HepG2 (cell line): Measurements from ENCODE around the gene ATG2A. TPM values are rescaled to one million over a fixed set of nuclear protein-coding genes. Genes with fewer than 3 reads are reported as not detected.

ENCODE experiments used
- ATAC-seq: fragments of 200-7000 bp; cut with Tn5 transposase; 3 replicates; pipeline ENCODE4 v1.9.1; 2020; ENCODE audit warnings: mild to moderate bottlenecking, moderate library complexity
- BruUV-seq: library from RNA; stranded (reverse); fragments of 400-500 nt; replicated peaks from 2 replicates; lab custom pipeline; 2021; lab: Mats Ljungman, UMichigan
- CTCF ChIA-PET: fragments of 300-600 bp; formaldehyde crosslinking; extraction: SDS; loops from one replicate; lab custom pipeline; 2021; ENCODE audit warnings: low total read pairs, inconsistent platforms, low intra/inter-chr PET ratio; lab: Yijun Ruan, JAX
- POLR2A ChIA-PET: fragments of 350-600 bp; sonication (Branson Sonifier 250); formaldehyde crosslinking; loops from one replicate; lab custom pipeline; 2020; ENCODE audit warnings: antibody characterized with exemption, inconsistent platforms; lab: Yijun Ruan, JAX
- DNase-seq: peaks from one replicate; pipeline ENCODE4 v3.0.0-alpha.2; 2015; ENCODE audit warnings: low spot score
- FAIRE-seq: peaks from 3 replicates; lab custom pipeline; 2011; peaks lifted over from hg19 to GRCh38; lab: Jason Lieb, UNC
- H2AFZ ChIP-seq: one replicate; pipeline ENCODE4 v1.6.1; 2011; ENCODE audit warnings: low read length, inconsistent platforms
- H3K27ac ChIP-seq: fragments of 300-600 bp; 3 replicates; pipeline ENCODE4 v1.8.0; 2011; ENCODE audit warnings: mixed run types, mild to moderate bottlenecking, mixed read lengths, low read length, inconsistent platforms; ENCODE audit not compliant: insufficient read depth; ENCODE audit errors: extremely low read length
- H3K27me3 ChIP-seq, 2 experiments: fragments of 200-600 bp in 1 of 2; 2 replicates in 1 of 2; 3 replicates in 1 of 2; pipeline versions ENCODE4 v1.6.0 to v1.8.0; 2011; ENCODE audit warnings: low read length in 2 of 2, mild to moderate bottlenecking in 2 of 2, moderate library complexity in 2 of 2, inconsistent platforms in 1 of 2; ENCODE audit not compliant: insufficient read depth in 2 of 2, control insufficient read depth in 1 of 2
- H3K36me3 ChIP-seq, 2 experiments: fragments of 200-600 bp in 1 of 2; replicated peaks in 1 of 2; 2 replicates in 1 of 2; 3 replicates in 1 of 2; pipeline versions ENCODE4 v1.5.1 to v1.8.0; 2011; ENCODE audit warnings: low read length in 2 of 2, inconsistent platforms in 1 of 2; ENCODE audit not compliant: insufficient read depth in 2 of 2, control insufficient read depth in 1 of 2
- H3K4me1 ChIP-seq: 2 replicates; pipeline ENCODE4 v1.5.1; 2012; ENCODE audit warnings: low read length, inconsistent platforms; ENCODE audit not compliant: insufficient read depth
- H3K4me2 ChIP-seq: 2 replicates; pipeline ENCODE4 v1.6.0; 2011; ENCODE audit warnings: low read depth, low read length, inconsistent platforms
- H3K4me3 ChIP-seq, 3 experiments: fragments of 200-600 bp in 1 of 3; sonication (generic), shearing (Covaris generic) in 1 of 3; replicated peaks in 1 of 3; 2 replicates each; pipeline ENCODE4 v1.5.1; 2011 to 2016; ENCODE audit warnings: low read length in 3 of 3, inconsistent platforms in 2 of 3, low read depth in 2 of 3, mild to moderate bottlenecking in 2 of 3, control low read depth in 1 of 3, mixed read lengths in 1 of 3; ENCODE audit not compliant: insufficient read depth in 1 of 3
- H3K79me2 ChIP-seq: one replicate; pipeline ENCODE4 v1.6.1; 2011; ENCODE audit warnings: low read length, inconsistent platforms; ENCODE audit not compliant: insufficient read depth
- H3K9ac ChIP-seq: 2 replicates; pipeline ENCODE4 v1.6.0; 2011; ENCODE audit warnings: mild to moderate bottlenecking, low read depth, low read length, inconsistent platforms; ENCODE audit not compliant: insufficient read depth
- H3K9me3 ChIP-seq: 2 replicates; pipeline ENCODE4 v1.5.1; 2012; ENCODE audit warnings: mild to moderate bottlenecking, low read length
- H4K20me1 ChIP-seq: 2 replicates; pipeline ENCODE4 v1.6.0; 2011; ENCODE audit warnings: inconsistent platforms, mild to moderate bottlenecking, low read length, moderate library complexity; ENCODE audit not compliant: insufficient read depth
- FOXJ3 ChIP-seq: sonication (generic); formaldehyde crosslinking; IDR thresholded peaks from 2 replicates; pipeline ENCODE4 v1.4.0; 2020; ENCODE audit warnings: missing genetic modification reagents, mild to moderate bottlenecking, borderline replicate concordance
- RBFOX2 ChIP-seq: fragments of 200-400 bp; formaldehyde crosslinking; IDR thresholded peaks from 2 replicates; pipeline ENCODE4 v1.6.1; 2017; ENCODE audit warnings: low read depth, mild to moderate bottlenecking, low read length
- TSC22D2 ChIP-seq: sonication (generic); formaldehyde crosslinking; IDR thresholded peaks from 2 replicates; pipeline ENCODE4 v1.5.1; 2020; ENCODE audit warnings: missing genetic modification reagents, mild to moderate bottlenecking, borderline replicate concordance
- ZNF354B ChIP-seq: sonication (generic); formaldehyde crosslinking; IDR thresholded peaks from 2 replicates; pipeline ENCODE4 v1.8.0; 2022; ENCODE audit warnings: mild to moderate bottlenecking, missing genetic modification reagents
- ZNF367 ChIP-seq: sonication (generic); formaldehyde crosslinking; IDR thresholded peaks from 2 replicates; pipeline ENCODE4 v1.4.0; 2020; ENCODE audit warnings: missing genetic modification reagents, borderline replicate concordance
- ZNF580 ChIP-seq: IDR thresholded peaks from 2 replicates; pipeline ENCODE4 v1.6.1; 2016; ENCODE audit warnings: low read depth, borderline replicate concordance
- ZNF703 ChIP-seq: sonication (generic); formaldehyde crosslinking; IDR thresholded peaks from 2 replicates; pipeline ENCODE4 v1.5.1; 2020; ENCODE audit warnings: missing genetic modification reagents, mild to moderate bottlenecking, moderate library complexity, borderline replicate concordance
- ZNF747 ChIP-seq: sonication (generic); formaldehyde crosslinking; IDR thresholded peaks from 2 replicates; pipeline ENCODE4 v1.8.1; 2023; ENCODE audit warnings: missing genetic modification reagents, mild to moderate bottlenecking, borderline replicate concordance
- whole genome bisulfite sequencing: methylation state at CpG from one replicate; pipeline ENCODE4 v1.1.6; 2017; ENCODE audit warnings: low lambda C conversion rate; 5-methylcytosine and 5-hydroxymethylcytosine counted together
- in situ Hi-C: cut with HindIII; loops from 2 replicates; pipeline ENCODE4 v1.10.0; 2017; ENCODE audit warnings: low pct_unique_long_range_greater_than_20kb; ENCODE audit not compliant: extremely low pct_ligation_motif_present
- intact Hi-C: fragments of 100-400 bp; cut with micrococcal nuclease; formaldehyde crosslinking; loops from one replicate; pipeline ENCODE4 v1.10.0; 2022; ENCODE audit not compliant: unreplicated experiment
- polyA plus RNA-seq, 8 experiments: library from polyadenylated mRNA; depleted of rRNA in 3 of 8; stranded (reverse) in 7 of 8; unstranded in 1 of 8; fragments of >200 nt; fragmentation: Illumina TruSeq in 4 of 8; extraction: Trizol in 4 of 8; gene quantifications; 2 replicates each; pipeline versions ENCODE4 v1.2.1 to v1.2.3, GENCODE V29; 2011 to 2016; ENCODE audit warnings: low read depth in 4 of 8, missing spikeins in 1 of 8, mixed read lengths in 1 of 8; ENCODE audit not compliant: insufficient read depth in 1 of 8
- total RNA-seq, 5 experiments: library from RNA; depleted of rRNA; stranded (reverse); fragments of >200 nt; fragmentation: Illumina TruSeq; extraction: Trizol; gene quantifications; 2 replicates each; pipeline ENCODE4 v1.2.3, GENCODE V29; 2016; ENCODE audit warnings: low read depth in 1 of 5
- TF ChIP-seq, protein P1 (sequence below): sonication (generic); formaldehyde crosslinking; IDR thresholded peaks from 2 replicates; pipeline ENCODE4 v1.8.0; 2022; ENCODE audit warnings: mild to moderate bottlenecking, missing genetic modification reagents

The ATG2A gene
- total and polyA plus RNA-seq, 2 of the 13 experiments (the other 11 are each of a cell fraction or from before 2014, with no cell fraction given), result 6.7 to 8.0 TPM

GRCh38 chr11:64909653-64910343 is 7.2 kb downstream of the ATG2A start:
- DNase-seq (no peak), ATAC-seq (no peak), FAIRE-seq (no peak)
- peaks cover 48 to 72% of the 10 kb centered on the region in 2 experiments; a peak in 4 of 5 replicates for H3K36me3 ChIP-seq
- no peak overlapping the region for H3K9ac ChIP-seq
- BruUV-seq, result no TSS peak
- H3K4me2 ChIP-seq, result no peak overlapping the region
- TF ChIP-seq, protein P1, sequence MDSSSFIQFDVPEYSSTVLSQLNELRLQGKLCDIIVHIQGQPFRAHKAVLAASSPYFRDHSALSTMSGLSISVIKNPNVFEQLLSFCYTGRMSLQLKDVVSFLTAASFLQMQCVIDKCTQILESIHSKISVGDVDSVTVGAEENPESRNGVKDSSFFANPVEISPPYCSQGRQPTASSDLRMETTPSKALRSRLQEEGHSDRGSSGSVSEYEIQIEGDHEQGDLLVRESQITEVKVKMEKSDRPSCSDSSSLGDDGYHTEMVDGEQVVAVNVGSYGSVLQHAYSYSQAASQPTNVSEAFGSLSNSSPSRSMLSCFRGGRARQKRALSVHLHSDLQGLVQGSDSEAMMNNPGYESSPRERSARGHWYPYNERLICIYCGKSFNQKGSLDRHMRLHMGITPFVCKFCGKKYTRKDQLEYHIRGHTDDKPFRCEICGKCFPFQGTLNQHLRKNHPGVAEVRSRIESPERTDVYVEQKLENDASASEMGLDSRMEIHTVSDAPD (CRISPR knock-in tag), result no peak
- TF ChIP-seq RBFOX2, result peak; percentile 22; the same call in 1 of the 2 replicates
- intact Hi-C loops (no loop called here), in situ Hi-C loops (no loop called here)
- no peak overlapping the region for H2AFZ ChIP-seq
- H3K27ac ChIP-seq, result no peak overlapping the region
- 95% methylated on average over 13 of the region's 39 CpGs for WGBS
- no peaks in the 10 kb centered on the region for H3K9me3 ChIP-seq
- ChIA-PET POLR2A (no interaction called here), CTCF (no interaction called here)
- H3K79me2 ChIP-seq, result no peaks in the 10 kb centered on the region
- H4K20me1 ChIP-seq, result no peaks in the 10 kb centered on the region
- H3K4me3 ChIP-seq, result no peak overlapping the region
- H3K27me3 ChIP-seq, result no peaks in the 10 kb centered on the region
- H3K4me1 ChIP-seq, result no peaks in the 10 kb centered on the region

DNA sequence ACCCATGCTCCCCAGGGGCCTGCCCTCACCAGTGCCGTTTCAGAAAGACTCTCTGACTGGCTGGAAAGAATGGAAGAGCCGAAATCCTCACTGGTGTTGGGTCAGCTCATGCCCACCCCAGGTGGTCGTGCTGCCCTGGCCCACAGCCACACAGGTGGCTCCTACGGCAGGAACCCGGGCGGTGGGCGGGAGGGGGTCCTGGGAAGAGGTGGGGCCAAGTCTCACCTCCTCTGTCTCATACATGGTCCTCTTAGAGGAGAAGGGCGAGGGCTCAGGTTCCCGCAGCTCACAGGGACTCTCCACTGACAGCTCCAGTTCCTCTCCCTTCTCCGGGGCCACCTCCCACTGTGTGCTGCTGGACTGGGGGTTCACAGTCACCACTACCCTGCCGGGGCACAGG is 8.2 kb downstream of the ATG2A start:
- ATAC-seq (no peak), FAIRE-seq (no peak), DNase-seq (no peak)
- intact Hi-C loops, result no loop called here
- WGBS, result no CpG with 5 or more reads among the region's 11 CpGs
- TF ChIP-seq ZNF580 (CRISPR knock-in tag) (no peak), ZNF703 (CRISPR knock-in tag) (no peak), FOXJ3 (CRISPR knock-in tag) (no peak), ZNF367 (CRISPR knock-in tag) (no peak), ZNF747 (no peak), TSC22D2 (CRISPR knock-in tag) (no peak), ZNF354B (CRISPR knock-in tag) (no peak)
- Histone ChIP-seq H3K9ac (no peak overlapping the region), H3K27ac (no peak overlapping the region), H3K4me1 (no peaks in the 10 kb centered on the region), H3K9me3 (no peaks in the 10 kb centered on the region), H3K27me3 (no peaks in the 10 kb centered on the region), H3K36me3 (peaks cover 43 to 66% of the 10 kb centered on the region in 2 experiments; a peak in 4 of 5 replicates), H3K4me2 (no peak overlapping the region), H2AFZ (no peak overlapping the region), H4K20me1 (no peaks in the 10 kb centered on the region), H3K4me3 (no peak overlapping the region), H3K79me2 (no peaks in the 10 kb centered on the region)
- POLR2A ChIA-PET, result no interaction called here
- no TSS peak for BruUV-seq
- in situ Hi-C loops, result no loop called here
- CTCF ChIA-PET, result no interaction called here
